GM20431 (cell line): ENCODE measurements around the gene CROCC.
"Not testable (repeated sequence)": the region's sequence is repeated elsewhere in the genome, so short reads cannot be mapped to it uniquely, and the experiment has no call there.

Source experiments
- in situ Hi-C: fragments of 300-500 bp; cut with MseI, MboI; formaldehyde crosslinking; loops from one replicate; pipeline ENCODE4 v1.15.0; 2020; ENCODE audit warnings: low sequenced_read_pairs; ENCODE audit not compliant: unreplicated experiment

The CROCC gene

GRCh38 chr1:16961297-16962133 is 39.8 kb downstream of the CROCC start:
- in situ Hi-C loops = no loop called here

DNA sequence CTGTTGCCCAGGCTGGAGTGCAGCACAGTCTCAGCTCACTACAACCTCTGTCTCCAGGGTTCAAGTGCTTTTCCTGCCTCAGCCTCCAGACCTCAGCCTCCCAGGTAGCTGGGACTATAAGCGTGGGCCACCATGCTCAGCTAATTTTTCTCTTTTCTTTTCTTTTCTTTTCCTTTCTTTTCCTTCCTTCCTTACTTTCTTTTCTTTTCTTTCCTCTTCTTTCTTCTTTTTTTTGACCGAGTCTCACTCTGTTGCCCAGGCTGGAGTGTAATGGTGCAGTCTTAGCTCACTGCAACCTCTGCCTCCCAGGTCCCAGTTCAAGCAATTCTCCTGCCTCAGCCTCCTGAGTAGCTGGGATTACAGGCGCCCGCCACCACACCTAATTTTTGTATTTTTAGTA is 42.4 kb downstream of the CROCC start:
- in situ Hi-C loops = not testable (repeated sequence)

- in situ Hi-C loops = no loop called here
Measured at GRCh38 chr1:16965486-16966067, 43.8 kb downstream of the CROCC start.

- in situ Hi-C loops = no loop called here
Measured at GRCh38 chr1:16966282-16966681, 44.6 kb downstream of the CROCC start.

DNA sequence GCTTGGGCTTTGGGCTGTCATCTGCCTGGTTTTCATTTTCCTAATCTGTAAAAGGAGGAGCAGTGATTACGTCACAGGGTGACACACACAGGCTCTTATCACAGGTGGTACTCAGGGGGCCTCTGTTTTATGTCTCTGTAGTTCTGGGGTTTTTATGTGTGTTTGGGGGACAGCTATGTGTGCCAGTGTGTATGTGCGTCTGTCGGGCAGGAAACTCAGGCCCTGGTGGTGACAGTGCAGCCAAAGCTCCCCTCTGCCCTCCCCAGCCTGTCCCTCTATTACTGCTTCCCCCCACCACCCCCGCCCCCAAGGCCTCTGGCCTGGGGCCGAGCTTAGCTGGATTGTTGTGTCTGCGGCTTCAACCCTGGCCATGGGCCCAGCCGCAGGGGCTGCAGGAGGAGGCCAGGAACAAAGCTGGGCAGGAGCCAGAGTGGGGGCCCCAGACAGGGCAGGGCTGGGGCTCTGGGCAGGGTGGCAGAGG is 45.4 kb downstream of the CROCC start:
- in situ Hi-C loops = no loop called here

DNA sequence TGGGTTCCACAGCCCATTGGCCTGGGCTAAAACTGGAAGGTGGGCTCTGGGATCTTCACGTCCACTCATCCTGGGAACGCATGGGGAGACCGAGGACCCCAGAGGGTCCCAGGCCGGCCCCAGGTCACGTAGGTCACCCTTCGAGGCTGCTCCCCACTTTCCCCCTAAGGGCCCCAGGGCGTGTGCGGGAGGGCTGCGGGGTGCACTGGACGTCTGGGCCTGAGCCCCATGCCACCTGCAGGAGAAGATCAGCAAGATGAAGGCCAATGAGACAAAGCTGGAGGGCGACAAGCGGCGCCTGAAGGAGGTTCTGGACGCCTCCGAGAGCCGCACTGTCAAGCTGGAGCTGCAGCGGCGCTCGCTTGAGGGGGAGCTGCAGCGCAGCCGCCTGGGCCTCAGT is 46.2 kb downstream of the CROCC start:
- in situ Hi-C loops = no loop called here

- in situ Hi-C loops = no loop called here
Measured at GRCh38 chr1:16968372-16968771, 46.6 kb downstream of the CROCC start.

DNA sequence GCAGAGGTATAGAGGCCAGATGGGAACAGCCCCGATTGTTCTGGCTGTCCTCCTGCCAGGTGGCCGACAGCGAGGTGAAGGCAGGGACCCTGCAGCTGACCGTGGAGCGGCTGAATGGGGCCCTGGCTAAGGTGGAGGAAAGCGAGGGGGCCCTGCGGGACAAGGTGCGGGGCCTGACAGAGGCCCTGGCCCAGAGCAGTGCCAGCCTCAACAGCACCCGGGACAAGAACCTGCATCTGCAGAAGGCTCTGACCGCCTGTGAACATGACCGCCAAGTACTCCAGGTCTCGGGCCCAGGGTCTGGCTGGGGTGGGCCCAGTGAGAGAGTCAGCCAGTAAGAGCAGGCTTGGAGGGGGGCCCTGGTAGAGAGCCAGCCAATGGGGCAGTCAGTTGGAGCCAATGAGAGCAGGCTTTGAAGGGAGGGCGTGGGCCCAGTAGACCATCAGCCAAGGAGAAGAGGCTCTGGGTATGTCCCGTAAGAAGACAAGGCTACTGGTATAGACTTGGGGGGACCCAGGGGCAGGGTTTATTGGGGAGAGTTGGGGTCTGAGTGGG is 47.4 kb downstream of the CROCC start:
- in situ Hi-C loops = no loop called here

DNA sequence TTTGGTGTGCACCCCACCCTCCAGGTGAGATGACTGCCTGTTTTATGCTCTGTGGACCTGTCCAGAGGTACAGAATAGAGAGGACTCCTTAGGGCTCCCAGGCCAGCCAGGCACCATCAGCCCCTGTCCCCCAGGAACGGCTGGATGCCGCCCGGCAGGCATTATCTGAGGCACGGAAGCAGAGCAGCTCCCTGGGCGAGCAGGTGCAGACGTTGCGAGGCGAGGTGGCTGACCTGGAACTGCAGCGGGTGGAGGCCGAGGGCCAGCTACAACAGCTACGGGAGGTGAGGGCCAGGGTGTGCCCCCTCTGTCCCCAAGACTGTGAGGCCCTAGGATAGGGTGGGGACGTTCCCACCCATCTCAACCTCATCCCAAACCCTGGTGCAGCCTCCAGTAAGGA is 47.9 kb downstream of the CROCC start:
- in situ Hi-C loops = no loop called here

GRCh38 chr1:16970132-16970910 is 48.6 kb downstream of the CROCC start:
- in situ Hi-C loops = no loop called here

DNA sequence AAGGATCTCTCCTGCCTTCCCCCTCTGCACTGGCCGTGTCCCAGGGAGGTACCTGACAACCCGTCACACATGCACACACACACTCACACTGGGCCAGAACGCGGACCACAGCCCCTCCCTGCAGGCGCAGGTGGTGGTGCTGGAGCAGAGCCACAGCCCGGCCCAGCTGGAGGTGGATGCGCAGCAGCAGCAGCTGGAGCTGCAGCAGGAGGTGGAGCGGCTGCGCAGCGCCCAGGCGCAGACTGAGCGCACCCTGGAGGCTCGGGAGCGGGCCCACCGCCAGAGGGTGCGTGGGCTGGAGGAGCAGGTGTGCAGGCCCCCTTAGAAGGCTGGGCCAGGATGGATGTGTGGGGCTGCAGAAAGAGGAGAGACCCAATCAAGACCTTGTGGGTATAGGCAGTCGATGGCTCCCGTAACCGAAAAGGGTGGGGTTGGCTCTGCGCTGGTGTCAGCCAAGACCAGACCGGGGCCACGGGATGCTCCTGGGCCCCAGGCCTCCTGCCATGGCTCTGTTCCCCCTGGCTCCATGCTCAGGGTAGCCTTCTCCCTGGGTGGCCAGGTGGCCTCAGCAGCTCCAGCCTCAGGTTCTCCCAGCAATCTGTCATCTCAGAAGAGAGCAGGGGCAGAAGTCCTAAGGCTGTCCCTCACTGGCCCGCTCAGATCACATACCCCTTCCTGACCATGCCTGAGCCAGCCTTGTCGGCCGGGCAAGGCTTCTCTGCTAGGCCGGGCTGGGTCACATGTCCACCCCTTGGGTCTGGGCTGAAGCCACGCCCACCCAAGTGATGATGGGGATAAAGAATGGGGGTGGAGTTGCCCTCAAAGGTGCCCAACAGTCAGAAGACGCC is 49.8 kb downstream of the CROCC start:
- in situ Hi-C loops = no loop called here

DNA sequence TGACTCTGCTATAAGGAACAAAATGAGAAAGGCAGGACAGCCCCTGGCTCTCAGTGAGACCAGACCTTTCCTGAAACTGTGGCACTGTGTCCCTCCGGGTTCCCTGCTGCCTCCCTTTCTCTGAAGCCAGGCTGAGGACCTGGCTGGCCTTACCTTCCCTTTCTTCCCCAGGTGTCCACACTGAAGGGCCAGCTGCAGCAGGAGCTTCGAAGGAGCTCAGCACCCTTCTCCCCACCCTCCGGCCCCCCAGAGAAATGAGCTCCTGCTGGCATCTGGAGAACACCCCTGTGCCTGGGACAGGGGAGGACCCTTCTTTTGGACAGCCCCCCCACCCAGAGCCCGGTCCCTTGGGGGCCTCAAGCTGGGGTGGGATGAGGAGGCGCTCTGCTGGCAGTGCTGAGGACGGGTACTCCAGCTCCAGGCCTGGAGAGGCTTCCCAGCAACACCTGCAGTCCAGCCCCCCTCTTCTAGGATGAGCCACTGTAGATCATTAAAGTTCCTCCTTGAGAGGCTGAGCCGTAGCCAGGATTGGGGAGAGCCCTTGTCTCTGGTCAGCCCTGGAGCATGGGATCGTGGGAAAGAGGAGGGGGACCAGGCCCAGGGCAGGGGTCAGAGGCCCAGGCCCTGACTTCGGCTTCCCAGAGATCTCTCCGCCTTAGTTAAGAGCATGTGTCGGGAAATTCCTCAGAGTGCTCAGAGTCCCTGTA is 50.6 kb downstream of the CROCC start:
- in situ Hi-C loops = no loop called here

GRCh38 chr1:16973215-16973614 is 51.5 kb downstream of the CROCC start:
- in situ Hi-C loops = no loop called here

DNA sequence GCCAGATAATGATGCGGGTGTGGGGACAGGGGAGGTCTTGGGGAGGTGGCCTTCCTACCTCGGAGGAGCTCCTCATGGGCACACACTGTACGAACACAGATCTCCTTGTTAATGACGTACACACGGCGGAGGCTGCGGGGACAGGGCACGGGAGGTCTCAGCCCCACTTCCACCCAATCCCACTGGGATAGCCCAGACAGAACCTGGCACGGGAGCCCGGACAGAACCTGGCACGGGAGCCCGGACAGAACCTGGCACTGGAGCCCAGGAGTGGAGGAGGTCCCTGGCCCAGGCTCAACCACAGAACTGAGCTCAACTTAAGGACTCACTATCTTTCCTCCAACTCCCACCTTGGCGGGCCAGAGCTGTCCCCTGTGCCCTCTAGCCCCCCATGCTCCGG is 53.5 kb downstream of the CROCC start:
- in situ Hi-C loops = no loop called here

- in situ Hi-C loops = no loop called here
Measured at GRCh38 chr1:16975838-16976237, 54.1 kb downstream of the CROCC start.

- in situ Hi-C loops = no loop called here
Measured at GRCh38 chr1:16976966-16977365, 55.2 kb downstream of the CROCC start.

GRCh38 chr1:16977377-16977776 is 55.6 kb downstream of the CROCC start:
- in situ Hi-C loops = no loop called here

DNA sequence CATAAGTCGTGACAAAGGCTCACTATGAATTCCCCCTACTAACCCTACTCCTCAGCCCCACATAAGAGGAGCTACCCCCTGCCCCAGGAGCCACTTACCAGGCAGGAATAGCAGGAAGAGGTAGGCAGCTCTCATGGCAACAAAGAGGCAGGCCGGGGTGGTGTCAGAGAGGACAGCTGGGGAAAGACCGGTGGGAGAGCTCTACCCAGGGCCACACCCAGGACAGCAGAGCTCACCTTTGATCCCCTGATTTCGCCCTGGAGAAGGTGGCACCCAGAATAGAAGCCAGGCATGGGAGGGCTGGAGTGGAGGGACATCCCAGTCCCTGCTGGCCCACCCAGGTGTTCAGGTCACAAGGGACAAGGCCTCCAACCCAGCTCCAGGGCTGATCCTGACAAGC is 56.4 kb downstream of the CROCC start:
- in situ Hi-C loops = no loop called here
